HG03095 (cell line): ENCODE data around the gene EIF4E2.
"Not testable (repeated sequence)": the region's sequence is repeated elsewhere in the genome, so short reads cannot be mapped to it uniquely, and the experiment has no call there.

Source experiments
- ATAC-seq: cut with Tn5 transposase; IDR thresholded peaks from one replicate; pipeline ENCODE4 v1.9.1; 2021; ENCODE audit warnings: moderate library complexity; ENCODE audit not compliant: unreplicated experiment

The EIF4E2 gene

DNA sequence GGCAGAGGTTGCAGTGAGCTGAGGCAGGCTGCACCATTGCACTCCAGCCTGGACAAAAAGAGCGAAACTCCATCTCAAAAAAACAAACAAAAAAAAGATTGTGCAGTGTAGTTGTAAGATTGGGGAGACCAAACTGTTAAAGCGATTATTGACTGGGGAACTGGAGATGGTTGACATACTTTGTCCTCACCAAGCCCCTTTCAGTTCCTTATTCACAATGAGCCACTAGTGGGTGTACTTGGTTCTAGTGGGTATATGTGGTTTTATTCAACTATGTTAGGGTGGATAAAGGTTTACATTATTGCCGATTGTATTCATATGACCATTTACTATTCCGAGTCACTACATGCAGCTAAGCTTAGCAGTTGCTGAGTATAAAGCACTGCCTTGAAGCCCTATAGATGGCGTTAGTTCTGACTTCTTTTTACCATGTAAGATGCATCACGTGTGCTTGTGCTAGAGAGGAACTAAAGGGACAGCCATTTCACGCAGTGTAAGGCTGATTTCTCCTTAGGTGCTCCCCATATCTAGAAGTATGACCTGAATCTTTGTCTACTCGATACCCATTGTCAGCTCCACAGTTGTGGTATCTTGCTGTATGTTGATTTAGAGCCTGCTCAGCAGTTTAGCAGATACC lies 12.1 kb downstream of the EIF4E2 start:
- ATAC-seq = no peak

DNA sequence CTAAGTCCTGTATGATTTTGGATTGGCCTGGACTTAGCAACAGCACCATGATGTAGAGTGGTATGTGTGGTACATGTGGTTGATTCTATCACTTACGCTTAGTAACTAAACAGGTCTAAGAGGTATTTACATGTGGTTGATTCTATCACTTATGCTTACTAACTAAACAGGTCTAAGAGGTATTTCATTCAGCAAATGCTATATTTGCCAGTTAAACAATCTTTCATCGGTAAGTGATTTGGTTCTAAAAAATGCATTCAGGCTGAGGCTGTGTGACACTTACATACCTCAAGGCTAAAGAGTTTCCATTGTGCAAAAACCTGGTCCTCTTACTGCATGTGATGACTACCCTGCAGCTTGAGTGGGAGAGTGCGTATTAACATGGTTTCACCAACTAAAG lies 13.1 kb downstream of the EIF4E2 start:
- ATAC-seq = no peak

DNA sequence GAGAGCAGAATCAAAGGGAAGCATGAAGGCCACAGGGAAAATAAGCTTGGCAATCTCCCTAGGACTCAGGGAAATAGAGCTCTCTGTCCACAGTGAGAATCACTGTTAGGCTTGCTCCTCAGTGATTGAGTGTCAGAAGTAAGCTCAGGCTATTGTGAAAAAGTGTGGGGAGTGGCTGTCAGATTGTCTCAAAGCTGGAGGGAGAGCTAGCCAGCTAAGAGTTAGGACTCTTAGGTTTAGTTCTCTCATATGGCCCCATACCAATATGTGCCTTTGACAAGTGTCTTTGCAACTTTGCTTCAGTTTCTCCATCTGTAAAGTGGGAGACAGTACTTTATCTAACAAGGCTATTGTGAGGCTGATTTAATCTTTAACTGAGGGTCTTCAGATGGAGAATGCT lies 17.2 kb downstream of the EIF4E2 start:
- ATAC-seq = no peak

DNA sequence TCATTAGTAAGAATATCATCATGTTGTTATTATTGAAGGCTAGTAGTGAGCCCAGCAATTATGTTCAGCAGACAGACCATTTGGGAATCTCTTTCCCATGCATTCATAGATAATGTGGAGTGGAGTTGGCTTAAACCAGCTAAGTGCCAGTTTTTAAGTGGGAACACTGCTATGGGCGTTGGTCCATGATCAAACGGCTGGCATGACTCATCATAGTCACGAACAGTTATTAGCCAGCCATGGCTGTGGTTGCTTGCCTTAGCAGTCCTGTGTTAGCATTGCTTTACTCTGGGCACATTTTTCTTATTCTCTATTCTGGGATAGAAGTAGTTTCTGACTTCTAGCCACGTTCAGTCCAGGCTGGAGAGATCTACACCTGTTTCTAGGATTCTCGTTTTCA lies 17.7 kb downstream of the EIF4E2 start:
- no peak for ATAC-seq

DNA sequence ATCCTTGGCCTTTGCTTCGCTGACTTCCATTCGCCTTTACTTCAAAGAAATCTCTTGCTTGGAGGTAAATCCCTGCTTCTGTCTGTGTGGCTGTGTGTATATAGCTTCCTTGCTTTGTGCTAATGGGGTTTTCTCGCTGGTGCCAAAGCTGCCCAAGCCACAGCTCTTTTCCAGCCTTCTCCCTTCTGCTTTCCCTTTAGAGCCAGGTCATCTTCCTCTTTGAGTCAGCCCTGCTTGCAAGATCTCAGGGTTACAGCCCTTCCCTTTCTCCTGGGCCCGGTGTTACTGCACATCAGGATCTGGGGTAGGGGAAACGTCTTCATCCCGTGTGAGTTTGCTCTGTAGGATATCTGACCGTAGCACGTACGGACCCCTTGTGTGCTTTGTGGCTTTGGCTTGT lies 19.1 kb downstream of the EIF4E2 start:
- ATAC-seq = no peak

DNA sequence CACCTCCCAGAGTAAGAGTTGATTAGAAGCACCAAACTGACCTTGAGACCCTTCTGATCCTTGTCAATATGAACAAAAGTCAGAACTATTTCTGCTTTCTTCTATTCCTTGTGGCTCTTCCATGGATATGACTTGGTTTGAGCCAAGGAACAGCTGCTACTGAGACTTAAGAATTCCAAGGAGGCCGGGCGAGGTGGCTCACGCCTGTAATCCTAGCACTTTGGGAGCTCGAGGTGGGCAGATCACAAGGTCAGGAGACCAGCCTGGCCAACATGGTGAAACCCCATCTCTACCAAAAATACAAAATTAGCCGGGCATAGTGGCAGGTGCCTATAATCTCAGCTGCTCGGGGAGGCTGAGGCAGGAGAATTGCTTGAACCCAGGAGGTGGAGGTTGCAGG lies 20.0 kb downstream of the EIF4E2 start:
- ATAC-seq = not testable (repeated sequence)

DNA sequence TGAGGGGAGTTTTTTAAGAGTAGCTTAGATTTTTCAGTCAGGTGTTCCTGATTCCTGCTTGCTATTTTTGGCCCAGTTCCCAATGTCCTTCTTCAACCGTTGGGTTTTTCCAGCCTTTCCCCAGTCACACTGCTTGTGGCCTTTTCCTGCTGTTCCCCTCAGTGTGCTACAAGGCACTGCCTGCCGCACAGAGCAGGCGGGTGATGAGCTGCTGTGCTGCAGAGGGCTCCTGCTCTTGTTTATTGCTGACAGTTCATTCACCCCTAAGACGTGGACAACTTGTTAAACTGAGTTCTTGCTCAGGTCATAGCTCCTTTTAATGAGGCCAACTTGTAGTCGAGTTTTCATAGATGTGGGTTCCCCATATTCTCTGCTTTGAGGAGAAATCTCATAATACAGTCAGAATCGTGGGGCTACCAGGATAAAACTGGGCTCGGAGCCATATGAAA lies 20.6 kb downstream of the EIF4E2 start:
- ATAC-seq = no peak

DNA sequence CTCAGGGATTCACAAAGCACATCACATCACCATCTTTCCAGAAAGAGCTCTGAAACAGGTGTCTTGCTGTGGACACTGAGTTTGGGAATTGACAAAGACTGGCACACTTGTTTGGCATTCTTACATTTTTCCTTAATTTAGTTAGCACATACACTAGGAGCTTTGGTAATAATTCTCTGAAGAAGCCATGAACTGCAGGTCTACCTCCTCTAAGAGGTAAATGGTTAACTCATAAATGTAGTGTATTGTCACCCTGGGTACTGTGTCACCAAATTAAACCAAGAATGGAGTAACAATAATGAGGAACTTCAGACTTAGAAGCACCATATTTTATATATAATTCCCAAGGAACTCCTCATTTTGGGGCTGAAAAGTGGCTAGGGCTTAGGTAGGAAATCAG lies 22.6 kb downstream of the EIF4E2 start:
- ATAC-seq = no peak

DNA sequence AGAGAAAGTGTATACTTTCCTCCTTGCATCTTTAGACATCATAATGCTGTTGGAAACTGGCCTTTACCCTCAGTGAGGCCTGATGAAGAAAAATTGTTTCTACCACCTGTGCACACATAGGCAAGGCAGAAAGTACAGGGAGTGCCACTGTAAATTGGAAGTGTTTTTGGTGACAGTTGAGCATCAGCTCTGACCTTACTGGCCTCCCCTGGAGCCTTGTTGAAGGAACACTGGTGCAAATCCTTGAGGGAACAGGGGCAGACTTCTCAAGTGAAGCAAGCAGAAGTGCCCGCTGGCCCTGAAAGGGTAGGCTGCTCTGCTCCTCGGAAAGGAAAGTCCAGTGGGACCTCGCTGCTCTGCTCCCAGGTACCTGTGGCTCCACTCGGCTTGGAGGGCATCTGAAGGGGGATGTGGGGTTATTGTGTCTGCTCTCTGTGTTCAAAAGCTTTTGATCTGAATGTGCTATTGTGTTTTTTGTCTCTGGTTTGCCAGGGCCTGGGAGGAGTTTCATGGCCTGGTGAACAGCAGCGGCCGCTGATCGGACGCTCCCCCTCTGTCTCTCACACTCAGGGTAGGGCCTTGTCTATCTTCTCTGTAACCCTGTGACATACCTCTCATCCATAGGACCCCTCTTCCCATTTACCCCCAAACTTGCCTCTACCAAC lies 23.4 kb downstream of the EIF4E2 start:
- no peak for ATAC-seq

DNA sequence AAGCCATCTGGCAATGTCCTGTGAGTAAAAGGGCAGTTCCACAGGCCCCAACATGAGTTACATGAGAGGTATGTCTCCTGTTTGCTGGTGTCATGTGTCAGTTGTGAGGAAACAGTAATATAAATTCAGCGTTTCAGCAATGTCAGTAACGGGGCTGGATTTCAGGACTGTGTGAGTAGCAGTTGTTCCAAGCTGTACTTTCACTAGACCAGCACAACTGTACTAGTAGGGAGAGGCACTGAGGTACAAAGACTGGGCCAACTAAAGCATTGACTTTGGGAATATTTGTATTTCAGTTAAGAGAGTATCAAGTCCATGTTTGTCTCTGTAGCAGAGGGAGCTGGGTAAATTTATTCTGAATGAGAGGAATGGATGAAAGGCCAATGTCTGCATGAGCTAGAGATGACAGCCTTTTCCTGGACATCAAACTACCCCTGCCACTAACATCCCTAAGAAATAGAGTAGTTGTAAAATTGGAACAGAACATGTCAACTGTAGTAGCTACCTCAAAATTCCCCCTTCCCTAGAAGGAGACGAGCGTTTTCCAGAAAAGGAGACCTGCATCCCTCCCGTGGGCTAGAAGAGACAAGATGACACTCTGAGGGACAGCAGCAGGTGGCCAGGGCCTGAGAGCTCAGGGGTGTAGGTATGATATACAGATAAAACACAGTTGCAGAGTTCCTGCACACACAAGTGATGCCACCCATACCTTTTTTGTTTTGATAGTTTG lies 24.4 kb downstream of the EIF4E2 start:
- no peak for ATAC-seq

DNA sequence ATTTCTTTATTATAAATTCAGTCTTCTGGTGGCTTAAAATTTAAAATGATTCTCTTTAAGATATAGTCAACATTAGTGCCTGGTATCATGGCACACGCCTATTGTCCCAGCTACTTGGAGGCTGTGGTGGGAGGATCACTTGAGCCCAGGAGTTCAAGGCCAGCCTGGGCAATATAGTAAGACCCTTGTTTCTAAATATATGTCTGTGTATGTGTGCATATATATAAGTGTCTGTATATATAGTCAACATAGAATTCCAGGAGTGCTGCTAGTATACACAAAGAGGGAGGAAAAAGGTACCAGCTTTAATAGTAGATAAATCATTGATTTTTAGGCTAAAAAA lies 24.9 kb downstream of the EIF4E2 start:
- ATAC-seq = no peak

DNA sequence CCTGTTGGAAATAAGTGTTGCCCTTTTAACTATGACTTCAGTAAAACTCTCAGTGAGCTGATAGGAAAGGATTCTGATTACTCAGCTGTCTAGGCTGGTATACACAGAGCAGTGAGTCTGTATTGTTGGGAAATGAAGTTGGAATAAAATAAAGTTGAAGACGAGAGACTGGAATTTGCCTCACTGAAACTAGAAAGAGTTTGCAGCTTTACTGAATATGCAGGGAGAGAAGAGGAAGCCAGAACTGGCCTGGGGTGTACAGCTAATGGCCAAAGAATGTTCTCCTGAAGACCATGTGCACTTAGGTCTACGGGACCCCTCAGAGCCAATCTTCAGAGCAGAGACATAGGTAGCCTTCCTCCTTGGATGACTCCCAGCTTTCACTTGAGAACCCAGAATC lies 26.5 kb downstream of the EIF4E2 start:
- ATAC-seq = no peak

DNA sequence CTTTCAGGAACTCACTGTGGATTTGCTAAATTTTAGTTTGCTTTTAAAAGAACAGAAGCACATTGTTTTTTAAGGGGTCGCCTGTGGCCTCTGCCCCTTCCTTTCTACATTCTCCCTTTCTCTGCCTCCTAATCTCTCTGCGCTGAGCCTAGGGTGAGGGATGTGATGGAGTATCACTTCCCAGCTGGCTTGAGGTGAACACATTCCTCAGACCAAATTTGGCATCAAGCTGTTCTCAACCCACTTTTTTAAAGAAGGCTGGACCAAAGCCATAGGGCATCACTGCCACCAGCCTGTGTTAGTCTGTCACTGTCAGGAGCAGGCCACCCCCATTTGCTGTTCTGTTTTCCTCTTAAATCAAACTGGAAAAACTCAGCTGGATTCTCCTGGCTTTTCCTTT lies 27.4 kb downstream of the EIF4E2 start:
- ATAC-seq = no peak

DNA sequence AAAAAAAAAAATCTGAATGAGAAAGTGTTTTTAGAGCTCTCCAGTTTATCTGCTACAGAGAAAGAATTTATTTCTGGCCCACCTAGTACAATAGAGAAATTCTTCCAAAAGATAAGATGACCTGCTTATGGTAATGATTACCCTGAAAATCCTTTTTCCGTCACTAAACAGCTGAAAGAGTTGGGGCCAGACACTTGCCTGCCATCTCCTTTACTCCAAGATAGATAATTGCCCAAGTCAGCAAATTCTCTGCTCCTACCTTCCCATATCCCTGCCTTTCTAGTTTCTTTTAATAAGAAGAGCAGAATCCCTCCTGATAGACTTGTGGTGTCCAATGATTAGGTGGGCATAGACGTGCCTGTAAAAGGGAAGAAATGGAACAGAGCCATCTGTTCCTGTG lies 28.1 kb downstream of the EIF4E2 start:
- ATAC-seq = no peak

DNA sequence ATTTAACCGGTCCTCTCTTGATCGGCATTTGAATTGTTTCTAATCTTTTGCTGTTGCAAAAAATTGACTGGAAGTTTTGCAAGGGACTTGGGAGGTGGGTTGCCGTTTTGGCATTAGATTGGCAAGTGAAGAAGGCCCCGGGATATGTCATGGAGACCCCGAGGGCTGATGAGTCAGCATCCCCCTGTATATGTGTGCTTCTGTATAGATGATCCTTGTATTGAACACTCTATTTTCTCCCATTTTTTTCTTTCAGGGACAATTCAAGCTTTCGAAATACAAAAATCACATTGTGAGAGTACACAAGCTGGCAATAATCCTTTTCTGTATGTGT lies 30.1 kb downstream of the EIF4E2 start:
- ATAC-seq = no peak

DNA sequence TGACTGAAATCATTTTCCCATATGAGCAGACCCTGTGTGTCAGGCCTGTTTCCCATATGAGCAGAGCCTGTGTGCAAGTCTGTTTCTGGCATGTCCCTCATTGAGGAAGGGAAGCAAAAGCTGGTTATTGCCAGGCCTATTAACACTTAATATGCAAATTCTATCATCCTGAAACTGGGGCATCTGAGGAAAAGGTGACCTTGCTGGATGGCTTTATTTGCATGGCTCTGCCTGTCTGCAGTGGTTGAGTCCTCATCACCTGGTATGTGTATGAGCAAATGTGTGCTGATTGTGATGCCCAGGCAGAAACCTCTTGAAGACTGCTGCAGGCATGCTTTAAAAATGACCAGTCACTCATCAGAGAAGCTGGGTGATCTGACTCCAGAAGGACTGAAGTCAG lies 31.2 kb downstream of the EIF4E2 start:
- ATAC-seq = no peak

DNA sequence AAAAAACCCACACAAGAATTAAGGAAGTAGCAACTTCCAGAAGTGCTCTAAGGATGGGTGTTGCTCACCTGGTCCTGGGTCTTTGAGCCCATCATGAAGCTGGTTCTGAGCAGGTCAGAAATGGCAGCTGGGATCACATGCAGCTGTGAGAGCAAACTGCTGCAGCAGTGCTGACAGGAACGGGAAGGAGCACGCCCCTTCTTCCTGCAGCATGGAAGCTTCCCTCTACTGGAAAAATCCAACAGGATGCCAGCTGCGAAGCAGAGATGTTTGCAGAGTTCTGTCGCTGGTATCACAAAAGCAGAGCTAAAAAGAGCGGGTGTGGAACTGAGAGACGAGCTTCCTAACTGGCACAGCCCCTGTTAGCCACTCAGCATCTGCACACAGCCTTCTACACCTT lies 33.7 kb downstream of the EIF4E2 start:
- ATAC-seq = no peak

DNA sequence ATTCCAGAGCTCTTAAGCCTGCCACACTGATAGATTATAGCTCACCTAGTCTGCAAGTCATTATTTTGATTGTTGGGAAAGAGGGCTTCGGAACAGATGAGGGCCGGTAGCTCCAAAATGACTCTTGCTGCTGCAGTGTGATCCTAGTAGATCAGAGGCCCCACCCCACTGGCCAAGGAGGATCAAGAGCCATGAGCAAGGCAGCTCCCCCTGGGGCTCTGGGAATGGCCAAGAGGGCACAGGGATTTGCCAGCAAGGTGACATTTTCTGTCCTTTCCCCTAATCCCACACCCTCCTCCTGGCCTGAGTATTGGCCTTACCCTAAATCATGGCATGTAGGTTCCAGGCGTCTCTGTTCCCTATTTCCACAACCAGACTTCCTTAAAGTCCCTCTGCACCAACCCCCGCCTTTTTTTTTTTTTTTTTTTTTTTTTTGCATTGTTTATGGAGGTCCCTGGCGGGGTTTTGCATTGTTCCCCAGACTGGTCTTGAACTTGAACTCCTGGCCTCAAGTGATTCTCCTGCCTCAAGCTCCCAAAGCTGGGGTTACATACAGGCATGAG lies 36.5 kb downstream of the EIF4E2 start:
- no peak for ATAC-seq

DNA sequence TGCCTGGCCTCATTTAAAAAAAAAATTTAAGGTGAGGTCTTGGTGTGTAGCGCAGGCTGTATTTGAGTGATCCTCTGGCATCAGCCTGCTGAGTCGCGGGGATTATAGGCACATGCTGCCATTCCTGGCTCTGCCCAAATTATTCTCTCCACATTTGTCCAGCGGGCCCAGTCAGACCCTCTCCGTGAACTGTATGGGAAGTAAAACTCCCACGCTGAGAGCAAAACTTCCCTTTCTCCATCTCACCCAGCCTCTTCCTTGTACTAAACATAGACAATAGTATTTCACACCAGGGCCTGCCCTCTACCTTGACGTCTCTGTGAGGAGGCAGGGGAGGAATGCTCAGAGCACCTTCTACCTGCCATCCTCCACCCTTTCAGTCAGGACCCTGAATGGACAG lies 37.0 kb downstream of the EIF4E2 start:
- no peak for ATAC-seq

DNA sequence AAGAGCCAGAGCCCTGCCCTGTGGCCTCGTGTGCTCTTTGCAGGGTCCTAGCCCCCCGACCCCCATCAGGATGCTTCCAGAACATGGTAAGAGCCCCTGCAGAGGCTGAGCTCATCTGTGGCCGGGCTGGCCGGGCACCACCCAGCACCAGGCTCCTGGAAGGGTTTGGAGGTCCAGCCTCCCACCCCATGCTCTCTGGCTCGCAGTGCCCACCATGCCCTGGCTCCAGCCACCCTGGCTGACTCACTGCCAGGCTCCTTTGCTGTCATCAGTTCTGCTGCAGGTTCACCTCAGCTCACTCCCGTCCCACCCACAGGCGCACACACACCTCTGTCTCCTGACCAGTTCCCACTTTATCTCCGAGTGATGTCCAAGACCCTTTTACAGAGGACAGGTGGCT lies 37.5 kb downstream of the EIF4E2 start:
- ATAC-seq = no peak

DNA sequence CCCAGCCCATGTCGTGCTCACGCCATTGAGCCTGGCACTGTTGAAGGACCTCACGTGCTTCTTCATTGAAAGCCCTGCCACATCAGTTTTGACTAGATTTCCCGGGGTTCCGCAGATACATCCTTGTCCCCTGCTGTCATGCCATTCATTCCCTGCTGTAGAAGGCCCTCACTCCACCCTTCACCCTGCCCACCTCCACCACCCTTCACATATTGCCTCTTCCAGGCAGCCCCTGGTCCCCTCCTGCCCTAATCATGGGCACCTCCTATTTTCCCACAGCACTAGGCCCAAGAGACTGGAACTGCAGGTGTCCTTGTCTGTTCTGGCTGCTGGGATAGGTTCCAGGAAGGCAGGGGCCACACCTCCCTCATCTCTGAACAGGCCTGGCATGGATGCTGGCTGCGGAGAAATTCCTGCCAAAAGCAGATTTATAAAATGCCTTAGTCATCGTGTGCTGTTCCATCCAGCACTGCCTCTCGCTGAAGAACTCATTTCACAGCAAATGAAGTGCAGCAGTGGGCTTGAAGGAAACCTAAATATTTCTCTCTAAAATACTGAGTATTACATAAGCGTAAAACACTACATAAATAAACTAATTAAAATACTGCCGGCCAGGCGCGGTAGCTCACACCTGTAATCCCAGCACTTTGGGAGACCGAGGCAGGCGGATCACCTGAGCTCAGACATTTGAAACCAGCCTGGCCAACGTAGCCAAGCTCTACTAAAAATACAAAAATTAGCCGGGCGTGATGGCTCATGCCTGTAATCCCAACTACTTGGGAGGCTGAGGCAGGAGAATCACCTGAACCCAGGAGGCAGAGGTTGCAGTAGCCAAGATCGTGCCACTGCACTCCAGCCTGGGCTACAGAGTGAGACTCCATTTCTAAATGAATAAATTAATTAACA lies 38.4 kb downstream of the EIF4E2 start:
- ATAC-seq = no peak
